HAP-1 (cell line): Measurements from ENCODE around the gene RPS6KC1.
"Not testable (repeated sequence)": the region's sequence is repeated elsewhere in the genome, so short reads cannot be mapped to it uniquely, and the experiment has no call there.

Experiments
- DNase-seq, 2 experiments: peaks; one replicate each; pipeline ENCODE4 v3.0.0-alpha.2; 2016 to 2020; ENCODE audit warnings: low spot score in 2 of 2
- H3K27me3 ChIP-seq: fragments of 250-450 bp; sonication (Bioruptor Pico); 2 replicates; pipeline ENCODE4 v1.5.1; 2020; ENCODE audit warnings: low read depth, mild to moderate bottlenecking, moderate library complexity
- H3K36me3 ChIP-seq: fragments of 250-450 bp; sonication (Bioruptor Pico); replicated peaks from 2 replicates; pipeline ENCODE4 v1.5.1; 2020; ENCODE audit warnings: mild to moderate bottlenecking
- H3K4me1 ChIP-seq: fragments of 250-450 bp; sonication (Bioruptor Pico); 2 replicates; pipeline ENCODE4 v1.5.1; 2020; ENCODE audit warnings: mild to moderate bottlenecking
- H3K4me3 ChIP-seq: fragments of 250-450 bp; sonication (Bioruptor Pico); 2 replicates; pipeline ENCODE4 v1.5.1; 2020; ENCODE audit warnings: mild to moderate bottlenecking, moderate library complexity
- H3K9me3 ChIP-seq: fragments of 250-450 bp; sonication (Bioruptor Pico); 2 replicates; pipeline ENCODE4 v1.5.1; 2020; ENCODE audit warnings: mild to moderate bottlenecking, moderate library complexity
- in situ Hi-C: fragments of 300-500 bp; cut with MboI; formaldehyde crosslinking; loops from 3 replicates; pipeline ENCODE4 v1.14.3; 2020; ENCODE audit warnings: low sequenced_read_pairs, inconsistent platforms, mixed read lengths

Gene RPS6KC1

GRCh38 chr1:213051127-213051880 lies at the start of gene RPS6KC1:
RPS6KC1 (plus strand) TSS chr1:213051241; CDS start chr1:213051405, 164 bp downstream.
- peak; percentile 77 to 89 for DNase-seq
- Histone ChIP-seq H3K9me3 (peaks cover 3% of the 10 kb centered on the region; the same call in 1 of the 2 replicates), H3K36me3 (no peaks in the 10 kb centered on the region; the same call in 1 of the 2 replicates), H3K27me3 (no peaks in the 10 kb centered on the region), H3K4me1 (peaks cover 44% of the 10 kb centered on the region), H3K4me3 (peak within 1 kb of the TSS; percentile 85)
- in situ Hi-C loops = no loop called here

GRCh38 chr1:213003256-213003655 lies 47.8 kb upstream of the RPS6KC1 start:
- H3K36me3 ChIP-seq = peaks cover 32% of the 10 kb centered on the region
- in situ Hi-C loops = no loop called here

DNA sequence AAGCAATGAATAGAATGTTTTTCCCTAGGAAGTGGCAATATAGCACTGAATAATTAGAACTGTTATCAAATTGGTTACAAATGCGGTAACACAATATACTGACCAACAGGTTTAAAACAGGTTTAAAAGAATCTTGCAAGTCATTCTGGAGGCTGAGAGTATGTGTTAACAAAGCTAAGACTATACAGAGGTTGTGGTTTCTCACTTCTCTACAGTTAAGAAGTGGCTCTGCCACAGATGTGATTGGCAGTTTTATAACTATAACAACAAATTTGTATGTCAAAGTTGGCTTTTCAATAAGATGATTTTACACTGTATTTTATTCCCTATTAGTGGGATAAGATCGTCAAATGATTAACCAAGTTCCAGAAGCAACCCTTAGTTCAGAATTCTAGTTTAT lies 42.5 kb upstream of the RPS6KC1 start:
- H3K36me3 ChIP-seq = peaks cover 40% of the 10 kb centered on the region
- H3K27me3 ChIP-seq = no peaks in the 10 kb centered on the region
- in situ Hi-C loops = no loop called here
- H3K4me1 ChIP-seq = peaks cover 12% of the 10 kb centered on the region
- no peak overlapping the region for H3K4me3 ChIP-seq
- no peak for DNase-seq
- H3K9me3 ChIP-seq = no peaks in the 10 kb centered on the region

More at GRCh38 chr1:213003256-213003655, 47.8 kb upstream of the RPS6KC1 start:
- Histone ChIP-seq H3K4me3 (no peak overlapping the region), H3K27me3 (no peaks in the 10 kb centered on the region), H3K9me3 (no peaks in the 10 kb centered on the region), H3K4me1 (peaks cover 12% of the 10 kb centered on the region)
- DNase-seq = no peak

DNA sequence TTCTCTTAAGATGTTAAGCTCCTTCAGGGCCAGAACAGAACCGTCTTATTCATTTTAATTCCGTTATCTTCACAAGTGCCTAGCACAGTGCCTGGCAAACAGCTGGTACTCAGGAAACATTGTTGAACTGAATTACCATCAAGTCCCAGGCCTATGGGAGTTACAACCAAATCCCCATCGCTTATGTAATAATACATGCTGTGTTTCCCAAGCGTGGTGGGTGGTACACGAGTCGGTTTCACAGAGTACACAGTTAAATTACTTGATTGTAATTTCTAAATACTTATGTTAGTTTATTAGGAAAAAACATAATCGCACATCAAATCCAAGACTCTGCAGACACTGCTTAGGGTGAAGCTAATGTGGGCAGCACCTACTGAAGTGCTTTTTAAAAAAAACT lies 36.4 kb upstream of the RPS6KC1 start:
- Histone ChIP-seq H3K9me3 (no peaks in the 10 kb centered on the region), H3K27me3 (no peaks in the 10 kb centered on the region), H3K4me3 (peak overlapping the region; percentile 65), H3K4me1 (peaks cover 9% of the 10 kb centered on the region), H3K36me3 (peaks cover 16% of the 10 kb centered on the region)
- in situ Hi-C loops = no loop called here
- DNase-seq = peak in 1 of 2 experiments; percentile 26

- H3K27me3 ChIP-seq = no peaks in the 10 kb centered on the region
- in situ Hi-C loops = no loop called here
- H3K9me3 ChIP-seq = no peaks in the 10 kb centered on the region
- H3K4me1 ChIP-seq = peaks cover 9% of the 10 kb centered on the region
- peak; percentile 95 to 96 for DNase-seq
- H3K4me3 ChIP-seq = peak within 1 kb of the TSS; percentile 65
- peaks cover 16% of the 10 kb centered on the region for H3K36me3 ChIP-seq
Measured at GRCh38 chr1:213015099-213016050, 35.7 kb upstream of the RPS6KC1 start, which contains the start of gene ANGEL2. ANGEL2 (minus strand) TSS chr1:213015867; CDS start chr1:213015671, 196 bp downstream.

DNA sequence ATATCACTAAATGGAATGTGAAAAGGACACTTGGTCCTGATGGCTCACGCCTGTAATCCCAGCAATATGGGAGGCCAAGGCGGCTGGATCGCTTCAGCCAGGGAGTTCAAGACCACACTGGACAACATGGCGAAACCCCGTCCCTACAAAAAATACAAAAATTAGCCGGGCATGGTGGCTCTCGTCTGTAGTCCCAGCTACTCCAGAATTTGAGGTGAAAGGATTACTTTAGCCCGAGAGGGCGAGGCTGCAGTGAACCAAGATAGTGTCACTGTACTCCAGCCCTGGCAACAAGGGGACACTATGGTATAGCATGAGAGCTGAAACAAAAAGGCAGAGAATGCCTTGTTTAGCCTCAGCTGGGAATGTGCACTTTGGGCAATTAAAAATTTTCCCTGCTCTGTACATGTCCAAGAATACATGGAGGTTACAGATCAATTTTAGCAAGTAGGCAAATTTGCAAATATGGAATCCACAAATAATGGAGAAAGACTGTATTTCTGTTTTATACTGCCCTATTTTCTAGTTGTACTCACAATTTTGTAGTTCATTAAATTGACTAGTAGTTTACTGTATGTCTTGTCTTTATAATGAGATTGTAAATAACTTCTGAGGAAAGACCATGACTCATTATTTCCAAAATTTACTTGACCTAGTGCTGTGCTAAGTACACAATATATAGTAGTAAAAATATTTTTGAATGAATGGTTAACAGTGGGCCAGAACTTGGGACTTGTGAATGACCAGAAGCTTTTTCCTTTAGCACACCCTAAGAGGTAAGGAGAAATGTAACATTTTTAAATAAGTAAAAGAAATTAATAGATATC lies 33.4 kb upstream of the RPS6KC1 start:
- DNase-seq = no peak
- in situ Hi-C loops = no loop called here
- H3K9me3 ChIP-seq = no peaks in the 10 kb centered on the region
- no peaks in the 10 kb centered on the region for H3K36me3 ChIP-seq
- no peak overlapping the region for H3K4me3 ChIP-seq
- H3K4me1 ChIP-seq = peaks cover 9% of the 10 kb centered on the region
- no peaks in the 10 kb centered on the region for H3K27me3 ChIP-seq

- in situ Hi-C loops = no loop called here
- H3K27me3 ChIP-seq = no peaks in the 10 kb centered on the region
- DNase-seq = no peak
Measured at GRCh38 chr1:213019450-213019849, 31.6 kb upstream of the RPS6KC1 start.

GRCh38 chr1:213020016-213020415 lies 31.0 kb upstream of the RPS6KC1 start:
- H3K4me3 ChIP-seq = no peak overlapping the region
- H3K9me3 ChIP-seq = no peaks in the 10 kb centered on the region; the same call in 1 of the 2 replicates
- no peak for DNase-seq
- no peaks in the 10 kb centered on the region for H3K27me3 ChIP-seq
- H3K4me1 ChIP-seq = peaks cover 4% of the 10 kb centered on the region
- in situ Hi-C loops = no loop called here
- H3K36me3 ChIP-seq = no peaks in the 10 kb centered on the region

More at GRCh38 chr1:213019450-213019849, 31.6 kb upstream of the RPS6KC1 start:
- Histone ChIP-seq H3K4me1 (peaks cover 5% of the 10 kb centered on the region), H3K4me3 (no peak overlapping the region), H3K9me3 (no peaks in the 10 kb centered on the region; the same call in 1 of the 2 replicates), H3K36me3 (no peaks in the 10 kb centered on the region)

GRCh38 chr1:213027024-213027423 lies 24.0 kb upstream of the RPS6KC1 start:
- H3K4me3 ChIP-seq, H3K4me1 ChIP-seq, H3K9me3 ChIP-seq, DNase-seq, H3K27me3 ChIP-seq, in situ Hi-C loops, H3K36me3 ChIP-seq: not testable (repeated sequence)

DNA sequence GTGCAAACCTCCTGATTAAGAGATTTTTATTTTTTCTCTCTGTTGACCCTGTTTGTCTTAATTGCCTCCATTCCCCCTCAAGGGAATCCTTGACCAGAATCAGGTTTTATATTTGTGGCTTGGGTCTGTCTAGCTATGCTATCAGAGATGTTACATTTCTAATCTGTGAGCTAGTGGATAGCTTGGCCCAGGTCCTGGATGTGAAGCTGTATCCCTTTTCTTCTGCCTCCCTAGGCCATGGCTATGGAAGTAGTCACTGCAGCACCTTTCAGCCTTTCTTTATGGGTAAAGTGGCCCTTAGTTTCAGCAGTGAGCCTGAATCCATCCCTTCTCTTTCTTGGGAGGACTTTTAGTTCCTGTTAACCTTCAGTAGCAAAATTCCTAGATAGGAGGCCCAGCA lies 18.4 kb upstream of the RPS6KC1 start:
- Histone ChIP-seq H3K36me3 (no peaks in the 10 kb centered on the region), H3K4me1 (no peaks in the 10 kb centered on the region), H3K27me3 (no peaks in the 10 kb centered on the region), H3K4me3 (no peak overlapping the region), H3K9me3 (no peaks in the 10 kb centered on the region)
- in situ Hi-C loops = no loop called here
- DNase-seq = no peak

DNA sequence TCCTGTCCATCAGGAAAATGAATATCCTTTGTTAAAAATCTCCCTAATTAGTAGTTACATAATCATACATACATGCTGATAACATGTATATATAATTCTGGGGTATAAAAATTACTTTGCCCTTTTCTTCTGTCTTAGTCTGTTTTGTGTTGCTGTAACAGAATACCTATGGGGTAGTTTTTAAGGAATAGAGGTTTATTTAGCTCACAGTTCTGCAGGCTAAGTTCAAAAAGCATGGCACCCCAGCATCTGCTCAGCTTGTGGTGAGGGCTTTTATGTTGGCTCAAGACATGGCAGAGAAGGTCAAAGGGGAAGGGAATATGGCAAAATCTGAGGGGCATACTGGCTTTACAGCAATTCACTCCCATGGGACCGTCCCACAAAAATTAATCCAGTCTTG lies 16.3 kb upstream of the RPS6KC1 start:
- H3K27me3 ChIP-seq = no peaks in the 10 kb centered on the region
- H3K36me3 ChIP-seq = no peaks in the 10 kb centered on the region
- in situ Hi-C loops = no loop called here
- no peaks in the 10 kb centered on the region for H3K9me3 ChIP-seq
- no peaks in the 10 kb centered on the region for H3K4me1 ChIP-seq
- DNase-seq = no peak
- H3K4me3 ChIP-seq = no peak overlapping the region

GRCh38 chr1:213035573-213035972 lies 15.5 kb upstream of the RPS6KC1 start:
- Histone ChIP-seq H3K4me3 (no peak overlapping the region), H3K4me1 (peaks cover 2% of the 10 kb centered on the region), H3K27me3 (no peaks in the 10 kb centered on the region), H3K36me3 (no peaks in the 10 kb centered on the region), H3K9me3 (no peaks in the 10 kb centered on the region)
- in situ Hi-C loops = no loop called here
- no peak for DNase-seq

DNA sequence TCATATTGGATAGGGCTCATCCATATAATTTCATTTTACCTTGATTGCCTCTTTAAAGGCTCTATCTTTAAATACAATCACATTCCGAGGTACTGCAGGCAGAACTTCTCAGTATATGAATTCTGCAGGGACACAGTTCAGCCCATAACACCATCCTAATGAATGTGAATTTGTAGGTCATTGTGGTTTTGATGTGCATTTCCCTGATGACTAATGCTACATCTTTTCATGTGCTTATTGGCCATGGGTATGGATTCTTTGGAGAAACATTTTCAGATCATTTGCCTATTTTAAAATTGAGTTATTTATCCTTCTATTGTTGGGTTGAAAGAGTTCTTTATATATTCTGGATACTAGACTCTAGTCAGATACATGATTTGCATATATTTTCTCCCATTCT lies 9.6 kb upstream of the RPS6KC1 start:
- in situ Hi-C loops = no loop called here
- H3K4me3 ChIP-seq = no peak overlapping the region
- H3K27me3 ChIP-seq = no peaks in the 10 kb centered on the region
- peaks cover 42% of the 10 kb centered on the region for H3K4me1 ChIP-seq
- peak; percentile 21 to 91 for DNase-seq
- no peaks in the 10 kb centered on the region for H3K9me3 ChIP-seq
- H3K36me3 ChIP-seq = no peaks in the 10 kb centered on the region
